GM19455 (cell line): ENCODE results near the gene TMEM179B.
"Not testable (repeated sequence)": the region's sequence is repeated elsewhere in the genome, so short reads cannot be mapped to it uniquely, and the experiment has no call there.

Source experiments
- ATAC-seq: cut with Tn5 transposase; IDR thresholded peaks from one replicate; pipeline ENCODE4 v1.9.1; 2021; ENCODE audit not compliant: unreplicated experiment

TMEM179B gene

GRCh38 chr11:62787005-62787759 lies at the start of gene TMEM179B:
Gene TMEM179B (plus strand): TSS chr11:62787402. CDS start chr11:62787432, 30 bp downstream.
- ATAC-seq: peak; percentile 70

- no peak for ATAC-seq
Observed at GRCh38 chr11:62747475-62748160, 39.6 kb upstream of the TMEM179B start.

- ATAC-seq: not testable (repeated sequence)
Observed at GRCh38 chr11:62749931-62750330, 37.3 kb upstream of the TMEM179B start.

GRCh38 chr11:62752177-62752785 lies 34.9 kb upstream of the TMEM179B start:
- ATAC-seq: no peak

GRCh38 chr11:62752994-62753735 lies 34.0 kb upstream of the TMEM179B start:
- no peak for ATAC-seq

GRCh38 chr11:62753736-62754603 lies 33.2 kb upstream of the TMEM179B start, which contains the start of gene ZBTB3:
Gene ZBTB3 (minus strand): TSS chr11:62754160. CDS start chr11:62753664, 496 bp downstream.
- peak; percentile 97 for ATAC-seq

- ATAC-seq: no peak
Observed at GRCh38 chr11:62755086-62755615, 32.1 kb upstream of the TMEM179B start.

GRCh38 chr11:62757846-62758788 lies 29.1 kb upstream of the TMEM179B start:
- no peak for ATAC-seq

- ATAC-seq: not testable (repeated sequence)
Observed at GRCh38 chr11:62760867-62761227, 26.4 kb upstream of the TMEM179B start.

GRCh38 chr11:62770778-62771143 lies 16.4 kb upstream of the TMEM179B start:
- ATAC-seq: no peak

- peak; percentile 75 for ATAC-seq
Observed at GRCh38 chr11:62771144-62772021, 15.8 kb upstream of the TMEM179B start, which contains the start of gene TAF6L. Gene TAF6L (plus strand): TSS chr11:62771396. CDS start chr11:62775784, 4,388 bp downstream.

- ATAC-seq: no peak
Observed at GRCh38 chr11:62774407-62774806, 12.8 kb upstream of the TMEM179B start.

- ATAC-seq: no peak
Observed at GRCh38 chr11:62775646-62776045, 11.6 kb upstream of the TMEM179B start.

GRCh38 chr11:62777389-62777788 lies 9.8 kb upstream of the TMEM179B start:
- ATAC-seq: no peak

GRCh38 chr11:62778441-62778840 lies 8.8 kb upstream of the TMEM179B start:
- ATAC-seq: no peak

- no peak for ATAC-seq
Observed at GRCh38 chr11:62782753-62783152, 4.4 kb upstream of the TMEM179B start.

GRCh38 chr11:62786318-62787004 lies 741 bp upstream of the TMEM179B start:
- ATAC-seq: peak; percentile 76
